HTR-8/SVneo (cell line): ENCODE measurements around the gene SLC1A2.
A peak's percentile ranks its signal among the peaks of the same experiment; 100 is the strongest.

Experiments used
- DNase-seq: peaks from one replicate; pipeline ENCODE4 v3.0.0; 2011; ENCODE audit warnings: low spot score, mixed read lengths; ENCODE audit not compliant: insufficient read length
- FAIRE-seq: peaks from 2 replicates; lab custom pipeline; 2011; peaks lifted over from hg19 to GRCh38; lab: Jason Lieb, UNC

Gene SLC1A2

DNA sequence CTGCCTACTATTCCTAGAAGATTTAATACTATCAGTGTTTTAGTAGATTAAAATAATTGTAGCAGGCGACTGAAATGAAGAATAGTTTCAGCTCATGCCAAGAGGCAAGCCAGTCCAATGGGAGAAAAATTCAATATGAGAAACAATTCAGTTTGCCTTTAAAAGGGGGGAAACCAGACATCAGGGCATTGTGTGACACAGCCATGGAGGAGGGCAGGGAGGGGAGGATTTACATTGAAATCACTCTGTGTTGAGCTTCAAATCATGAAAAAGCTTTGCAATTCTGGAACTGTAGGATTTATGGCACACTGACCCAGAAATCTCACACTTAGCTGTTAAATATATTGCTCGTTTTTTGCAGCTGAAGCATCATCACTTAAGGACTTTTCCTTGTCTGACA, 4.6 kb downstream of the SLC1A2 start:
- FAIRE-seq: no peak

DNA sequence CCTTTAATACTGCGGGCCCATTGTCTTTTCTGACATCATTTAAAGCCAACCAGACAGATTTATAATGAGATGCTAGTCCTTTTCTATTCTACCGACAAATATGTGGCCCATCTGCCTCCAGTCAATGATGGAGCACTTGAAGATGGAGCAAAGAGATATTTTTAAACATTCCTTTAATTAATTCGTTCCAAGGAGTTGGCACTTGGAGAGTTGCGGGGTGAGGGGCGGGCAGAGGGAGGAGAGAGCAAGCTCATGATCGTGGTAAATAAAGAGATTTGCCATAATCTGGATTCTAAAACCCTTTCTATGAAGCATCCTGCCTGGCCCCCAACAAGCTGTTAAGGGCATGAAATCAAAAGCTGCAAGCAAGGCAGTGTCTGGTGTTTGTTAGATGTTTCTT, 5.0 kb downstream of the SLC1A2 start:
- DNase-seq: no peak
- FAIRE-seq: no peak

More for the DNA sequence above, 4.6 kb downstream of the SLC1A2 start:
- no peak for DNase-seq

DNA sequence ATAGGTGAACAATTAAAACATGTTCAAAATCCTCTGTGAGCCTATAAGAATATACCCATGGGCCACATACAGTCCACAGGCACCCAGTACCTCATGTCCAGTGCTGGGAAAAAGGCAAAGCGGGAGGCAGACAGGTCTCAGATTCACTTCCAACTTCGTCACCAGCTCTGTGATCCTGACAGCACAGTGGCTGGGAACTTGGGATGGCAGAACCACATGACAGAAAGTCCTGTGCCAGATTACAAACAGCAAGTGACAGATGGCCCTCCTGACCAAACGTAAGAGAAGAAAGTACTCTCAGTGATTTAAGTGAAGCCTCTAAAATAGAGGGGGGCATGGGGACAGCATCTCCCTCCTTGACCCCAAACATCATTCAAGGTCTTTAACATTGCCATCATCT, 5.8 kb downstream of the SLC1A2 start:
- DNase-seq (no peak), FAIRE-seq (no peak)

DNA sequence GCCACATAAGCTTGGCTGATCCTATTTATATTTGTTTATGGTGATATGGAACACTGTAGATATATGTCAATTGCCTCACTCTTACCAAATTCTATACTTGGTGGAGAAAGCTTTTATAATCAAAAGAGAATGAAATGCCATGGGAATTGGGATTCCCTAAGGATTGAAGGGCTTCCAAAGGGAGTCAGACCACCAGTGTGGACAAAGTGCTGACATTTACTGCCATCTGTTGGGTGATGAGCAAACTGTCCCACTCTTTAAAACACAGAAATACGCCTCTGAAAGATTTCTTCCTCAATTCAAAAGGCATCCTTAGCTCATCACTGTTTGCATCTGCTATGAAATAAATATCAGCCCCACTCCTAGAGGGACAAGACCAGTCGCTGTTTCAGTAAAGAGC, 7.1 kb downstream of the SLC1A2 start:
- FAIRE-seq (no peak), DNase-seq (peak; percentile 34)

DNA sequence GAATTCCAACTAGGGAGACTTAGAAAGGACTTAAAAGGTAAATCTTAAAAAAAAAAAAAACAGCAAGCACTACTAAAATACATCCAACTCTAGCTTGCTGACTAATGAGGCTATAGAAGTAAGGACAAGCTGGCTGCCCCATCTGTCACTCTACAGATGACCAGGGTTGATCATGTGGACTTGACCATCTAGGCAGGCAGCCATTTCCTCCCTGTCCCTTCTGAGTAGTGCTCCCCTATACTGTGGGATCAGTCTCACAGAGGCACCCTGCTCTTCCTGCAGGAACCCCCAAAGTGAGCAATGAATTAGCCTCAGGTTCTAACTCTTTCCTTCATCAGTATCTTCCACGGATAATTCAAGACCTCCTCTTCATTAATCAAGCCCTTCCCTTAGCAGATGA, 12.3 kb downstream of the SLC1A2 start:
- DNase-seq (no peak), FAIRE-seq (no peak)

DNA sequence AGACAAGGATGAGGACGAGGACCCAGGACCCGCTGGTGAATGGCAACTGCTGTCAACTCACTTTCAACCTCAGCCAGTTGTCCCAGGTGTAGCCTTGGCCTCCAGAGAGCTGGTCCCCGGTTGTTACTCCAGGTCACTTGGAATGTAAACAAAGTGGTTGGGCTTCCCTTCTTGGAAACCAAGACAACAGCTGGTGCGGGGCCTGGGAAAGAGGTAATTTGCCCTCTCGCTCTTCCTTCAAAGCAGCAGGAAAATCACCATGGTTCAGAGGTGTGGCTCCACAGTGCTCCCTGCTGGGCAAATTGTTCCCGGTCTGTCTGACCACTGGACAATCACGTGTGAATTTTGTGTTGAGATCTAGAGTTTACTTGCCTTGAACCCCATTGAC, 15.0 kb downstream of the SLC1A2 start:
- FAIRE-seq: no peak
- DNase-seq: peak; percentile 28

DNA sequence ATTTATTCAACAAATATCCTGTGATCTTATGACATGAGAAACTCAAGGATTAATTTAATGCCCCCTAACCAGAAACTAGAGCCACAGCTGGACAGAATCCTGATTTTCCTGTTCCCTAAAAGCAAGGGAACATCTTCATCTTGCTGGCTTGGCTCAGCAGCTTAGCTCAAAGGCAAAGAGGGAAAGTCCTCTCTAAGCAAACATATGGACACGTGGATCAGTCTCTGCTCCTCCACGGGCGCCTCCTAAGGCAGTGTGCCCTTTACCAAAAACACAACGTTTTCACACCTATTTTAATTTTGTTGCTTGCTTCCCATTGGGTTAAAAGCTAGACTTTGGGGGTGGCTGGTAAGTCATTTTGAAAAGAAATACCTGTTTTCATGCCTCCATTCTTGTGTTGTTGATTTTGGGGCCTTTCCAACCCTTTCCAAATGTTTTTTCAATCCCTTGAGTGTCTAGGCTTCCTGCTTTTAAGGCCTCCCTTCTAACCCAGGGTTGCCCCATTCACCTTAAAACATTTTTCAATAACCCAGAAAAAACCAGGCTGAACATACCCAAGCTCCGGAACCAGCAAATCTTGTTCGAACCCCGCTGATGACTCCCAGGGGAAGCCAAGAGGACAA, 15.5 kb downstream of the SLC1A2 start:
- FAIRE-seq: no peak

DNA sequence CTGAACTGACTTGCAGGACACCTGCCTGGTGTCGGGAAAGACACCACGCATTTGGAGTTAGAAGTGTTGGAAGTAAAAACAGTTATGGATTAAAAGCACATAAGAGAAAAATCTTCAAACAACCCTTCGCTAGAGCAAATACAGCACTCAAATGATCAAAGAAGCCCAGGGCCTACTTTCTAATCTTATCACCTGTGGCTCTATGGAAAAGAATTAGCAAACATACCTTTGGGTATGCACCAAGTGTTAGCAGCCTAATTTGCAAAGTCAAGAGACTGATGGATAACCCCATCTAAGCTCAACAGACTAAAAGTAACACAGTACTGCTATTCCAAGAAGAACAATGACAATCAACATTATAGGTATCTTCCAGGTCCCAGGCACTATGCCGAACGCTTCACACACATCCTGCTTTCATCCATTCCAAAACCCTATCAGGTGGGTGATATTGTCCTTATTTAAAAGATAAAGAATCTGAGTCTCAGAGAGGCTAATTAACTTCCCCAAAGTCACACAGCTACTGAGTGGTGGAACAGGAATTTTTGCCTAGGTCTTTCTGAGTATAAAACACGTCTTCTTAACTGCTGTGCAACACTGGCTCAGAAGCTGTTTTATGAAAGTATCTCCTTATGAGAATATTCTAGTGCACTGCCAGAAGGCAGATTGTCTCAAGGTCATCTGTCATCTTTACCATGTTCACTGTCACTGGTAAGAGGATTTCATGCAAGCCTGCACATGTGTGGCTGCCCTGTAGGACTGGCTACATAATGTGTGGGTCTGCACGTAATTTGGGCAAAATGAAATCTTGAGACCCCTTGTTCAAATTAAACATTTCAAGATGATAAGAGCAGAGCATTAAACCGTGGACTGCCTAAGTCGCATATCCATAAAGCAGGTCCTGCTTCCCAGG, 16.4 kb downstream of the SLC1A2 start:
- FAIRE-seq: no peak
- DNase-seq: no peak

More for the DNA sequence above, 15.5 kb downstream of the SLC1A2 start:
- DNase-seq: no peak

DNA sequence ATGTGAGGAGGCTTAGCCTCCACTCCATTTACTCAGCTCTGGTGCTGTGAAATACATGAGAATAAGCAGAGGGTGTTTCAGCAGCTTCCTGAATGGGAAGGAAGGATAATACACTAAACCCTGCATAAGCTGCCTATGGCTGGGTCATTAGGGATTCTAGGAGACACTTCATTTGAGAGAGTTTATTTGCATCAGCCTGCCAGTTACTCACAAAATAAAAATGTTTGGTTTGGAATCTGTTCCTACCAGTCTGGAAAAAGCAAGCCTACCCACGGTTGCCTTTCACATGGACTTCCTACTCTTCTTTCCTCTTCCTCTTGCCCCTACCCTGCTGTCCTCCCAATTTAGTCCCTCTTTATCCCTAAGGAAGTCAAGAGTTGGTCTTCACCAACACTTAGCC, 20.5 kb downstream of the SLC1A2 start:
- FAIRE-seq: no peak
- no peak for DNase-seq

DNA sequence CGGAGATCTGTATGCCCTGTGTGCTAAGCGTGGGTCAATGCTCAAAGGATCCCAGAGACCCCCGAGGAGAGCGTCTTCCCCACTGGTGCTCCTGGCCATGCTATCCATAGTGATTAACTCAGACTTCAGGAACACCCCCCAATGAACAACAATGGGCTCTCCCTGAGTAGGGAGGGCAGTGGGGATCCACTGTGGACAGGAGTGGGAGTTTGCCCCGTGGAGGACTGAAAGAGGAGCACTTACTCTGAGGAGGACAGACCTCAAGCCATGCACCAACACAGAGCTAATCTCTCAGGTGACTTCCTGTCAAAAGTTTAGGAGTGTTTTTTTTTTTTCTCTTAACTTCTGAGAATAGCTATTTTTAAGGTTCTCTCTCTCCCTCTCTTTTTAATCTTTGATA, 24.4 kb downstream of the SLC1A2 start:
- no peak for FAIRE-seq
- DNase-seq: no peak

DNA sequence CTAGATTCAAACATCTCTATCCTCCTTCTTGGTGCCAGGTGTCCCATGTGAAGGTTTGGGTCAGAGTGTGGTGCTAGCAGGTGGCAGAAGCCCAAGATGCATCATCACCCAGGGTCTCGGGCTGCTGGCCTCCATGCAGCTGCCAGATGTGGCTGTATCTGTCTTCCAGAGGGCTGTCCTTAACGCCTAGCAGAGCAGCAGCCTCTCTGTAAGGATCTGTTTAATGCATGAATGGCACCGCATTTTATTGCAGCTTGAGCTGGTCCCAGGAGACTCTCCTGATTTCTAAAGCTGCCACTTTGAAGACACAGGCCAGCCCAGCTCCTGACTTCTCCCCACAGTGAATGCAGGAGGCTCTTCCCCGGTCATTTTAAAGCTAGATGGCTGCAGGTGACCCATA, 26.3 kb downstream of the SLC1A2 start:
- DNase-seq: no peak
- no peak for FAIRE-seq

DNA sequence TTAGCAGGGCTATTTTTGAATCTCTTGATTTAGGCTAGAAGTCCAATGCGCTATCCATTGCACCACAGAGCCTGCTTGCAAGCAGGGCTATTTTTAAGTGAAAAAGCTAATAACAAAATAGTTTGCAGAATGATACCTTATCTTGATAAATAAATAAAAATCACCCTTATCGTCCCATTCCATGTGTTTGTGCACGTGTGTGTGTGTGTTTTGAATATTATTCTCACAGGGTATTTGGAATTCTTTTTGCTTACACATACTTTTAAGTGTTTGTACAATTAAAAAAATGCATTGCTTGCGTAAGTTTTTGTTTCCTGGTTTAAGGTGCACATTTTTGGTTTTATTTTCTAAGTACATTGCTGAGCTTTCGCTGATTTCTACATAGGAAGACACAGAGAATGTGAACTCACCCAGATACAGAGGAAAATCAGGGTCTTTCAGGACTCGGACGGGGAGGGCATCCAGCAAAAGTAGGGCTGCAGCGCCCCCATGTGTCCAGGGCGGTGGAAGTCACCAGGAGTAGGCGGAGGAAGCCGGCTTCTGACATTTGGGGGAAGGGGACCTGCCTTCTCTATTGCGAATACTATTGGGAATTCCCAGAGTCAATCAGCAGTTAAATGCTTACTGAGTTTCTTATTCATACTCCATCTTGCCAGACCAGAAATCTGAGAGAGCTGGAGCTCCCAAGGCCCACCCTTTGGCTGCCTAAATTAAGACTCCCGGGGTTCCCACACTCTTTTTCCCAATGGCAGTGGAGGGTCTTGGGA, 27.3 kb downstream of the SLC1A2 start:
- FAIRE-seq (no peak), DNase-seq (peak; percentile 75)

DNA sequence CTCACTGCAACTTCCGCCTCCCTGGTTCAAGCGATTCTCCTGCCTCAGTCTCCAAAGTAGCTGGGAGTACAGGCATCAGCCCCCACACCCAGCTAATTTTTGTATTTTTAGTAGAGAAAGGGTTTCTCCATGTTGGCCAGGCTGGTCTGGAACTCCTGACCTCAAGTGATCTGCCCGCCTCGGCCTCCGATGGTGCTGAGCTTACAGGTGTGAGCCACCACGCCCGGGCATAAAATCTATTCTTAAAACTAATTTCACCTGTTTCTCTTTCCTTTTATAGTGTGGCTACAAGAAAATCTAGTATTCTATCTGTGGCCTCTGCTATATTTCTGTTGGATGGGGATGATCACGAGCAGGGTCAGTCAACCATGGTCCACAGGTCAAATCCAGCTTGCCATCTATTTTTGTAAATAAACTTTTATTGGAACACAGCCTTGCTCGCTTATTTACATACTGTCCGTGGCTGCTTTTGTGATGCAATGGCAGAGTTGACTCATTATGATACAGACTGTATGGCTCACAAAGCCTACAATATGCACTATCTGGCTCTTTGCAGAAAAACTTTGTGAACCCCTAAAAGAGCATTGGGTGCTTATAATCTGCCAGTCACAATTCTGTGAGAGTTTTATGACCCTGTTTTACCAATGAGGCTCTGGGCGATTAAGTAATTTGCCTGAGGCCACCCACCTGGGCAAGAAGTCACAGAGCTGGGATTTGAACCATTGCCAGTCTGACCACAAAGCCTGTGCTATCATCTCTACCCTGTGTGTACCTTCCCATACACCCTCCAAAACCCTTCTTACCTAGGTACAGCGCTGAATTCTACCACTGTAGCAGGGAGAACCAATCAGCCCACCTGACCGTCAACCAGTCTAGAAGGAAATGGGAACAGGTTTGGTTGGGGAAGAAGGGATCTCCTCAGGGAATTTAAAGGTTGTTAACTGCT, 28.3 kb downstream of the SLC1A2 start:
- peak; percentile 23 for DNase-seq
- no peak for FAIRE-seq

DNA sequence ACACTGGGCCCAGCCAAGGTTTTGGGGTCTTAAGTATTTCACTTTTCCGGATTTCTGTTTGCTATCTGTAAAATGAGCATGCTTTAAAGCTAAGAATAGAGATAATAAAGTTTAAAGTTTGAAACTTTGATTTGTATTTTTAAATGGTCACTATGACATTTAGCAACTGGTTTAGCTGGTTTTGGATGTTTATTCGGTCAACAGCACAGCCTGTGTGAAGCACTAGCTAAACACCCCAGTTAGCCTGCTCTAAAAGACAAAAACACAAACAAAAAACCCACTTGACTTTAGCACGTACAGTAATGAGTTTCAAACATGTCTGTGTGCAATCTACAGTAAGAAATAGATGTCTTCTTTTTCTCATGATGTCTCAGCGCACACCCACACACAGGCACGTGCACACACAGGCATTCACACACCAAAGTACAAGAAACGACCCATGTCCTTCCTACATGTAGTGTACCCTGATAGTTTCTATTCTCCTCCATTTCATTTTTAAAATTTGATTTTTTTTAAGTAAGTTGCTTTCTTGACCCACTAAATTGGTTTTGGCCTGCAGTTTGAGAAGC, 29.4 kb downstream of the SLC1A2 start:
- DNase-seq (no peak), FAIRE-seq (no peak)

DNA sequence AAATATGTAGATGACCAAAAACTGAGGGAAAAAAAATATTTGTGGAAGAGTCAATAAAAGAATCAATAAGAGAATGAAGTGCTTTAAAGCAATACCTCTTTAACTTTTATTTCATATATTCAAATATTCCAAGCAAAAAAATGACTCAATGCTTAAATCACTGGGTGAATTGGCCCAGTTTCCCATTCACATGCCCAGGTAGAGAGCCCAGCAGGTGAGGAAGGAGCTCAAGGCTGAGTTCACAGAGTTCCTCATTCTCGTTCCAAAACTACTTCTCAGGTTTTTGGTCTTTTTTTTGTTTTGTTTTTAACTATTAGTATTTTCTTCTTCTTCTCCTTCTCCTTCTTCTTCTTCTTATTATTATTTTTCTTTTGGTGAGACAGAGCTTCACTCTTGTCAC, 30.2 kb downstream of the SLC1A2 start:
- no peak for FAIRE-seq
- DNase-seq: no peak

DNA sequence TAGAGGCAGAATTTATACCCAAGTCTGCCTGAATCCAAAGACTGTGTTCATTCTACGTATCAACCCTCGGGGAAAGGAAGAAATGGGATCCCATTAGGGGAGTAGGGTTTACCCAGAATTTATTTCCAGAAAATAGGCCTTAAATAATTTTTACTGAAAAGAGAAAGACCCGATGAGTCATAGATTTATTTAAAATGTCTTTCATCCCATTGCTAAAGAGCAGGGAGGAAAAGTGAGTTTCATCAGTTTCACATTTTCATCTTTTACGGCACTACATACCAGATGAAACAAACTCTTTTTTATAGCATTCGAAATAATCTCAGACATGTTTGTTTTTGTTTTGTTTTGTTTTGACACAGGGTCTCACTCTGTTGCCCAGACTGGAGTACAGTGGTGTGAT, 31.3 kb downstream of the SLC1A2 start:
- FAIRE-seq (no peak), DNase-seq (no peak)

DNA sequence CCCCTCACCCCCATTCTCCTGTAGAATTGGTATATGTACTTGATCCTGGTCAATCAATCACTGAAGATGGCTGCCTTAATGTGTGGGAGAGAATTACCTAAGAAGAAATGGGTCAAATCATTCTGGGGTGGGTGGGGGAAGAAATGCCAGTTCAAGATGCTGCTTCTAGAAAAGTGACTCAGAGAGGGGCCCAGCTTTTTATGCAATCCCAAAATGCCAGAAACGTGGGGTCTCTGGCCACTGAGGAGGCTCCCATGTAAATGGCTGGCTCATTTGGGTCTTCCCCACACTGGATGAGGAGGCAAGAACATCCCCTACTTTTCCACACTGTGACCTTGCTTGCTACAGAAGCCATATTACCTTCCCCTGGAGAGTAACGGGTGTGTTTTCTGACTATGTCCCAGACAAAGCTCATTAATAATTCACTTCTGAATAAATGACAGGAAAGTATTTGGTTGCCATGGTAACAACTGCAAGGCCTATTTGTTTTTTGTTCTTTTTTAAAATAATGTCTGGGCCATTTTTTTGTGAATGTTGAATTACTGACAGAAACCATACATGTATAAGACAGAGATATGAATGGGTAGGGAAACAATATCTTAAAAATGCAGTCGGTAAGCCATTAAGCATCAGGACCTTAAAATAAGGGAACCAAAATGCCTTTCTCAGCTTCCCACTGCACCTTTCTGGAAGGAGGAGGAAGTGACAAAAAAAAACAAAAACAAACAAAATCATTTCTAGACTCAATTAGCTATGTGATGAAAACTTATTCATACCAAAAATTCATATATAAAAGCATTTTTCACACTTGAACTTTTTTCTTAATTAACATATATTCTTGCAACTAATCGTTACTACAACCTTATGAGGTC, 32.0 kb downstream of the SLC1A2 start:
- DNase-seq (no peak), FAIRE-seq (no peak)

DNA sequence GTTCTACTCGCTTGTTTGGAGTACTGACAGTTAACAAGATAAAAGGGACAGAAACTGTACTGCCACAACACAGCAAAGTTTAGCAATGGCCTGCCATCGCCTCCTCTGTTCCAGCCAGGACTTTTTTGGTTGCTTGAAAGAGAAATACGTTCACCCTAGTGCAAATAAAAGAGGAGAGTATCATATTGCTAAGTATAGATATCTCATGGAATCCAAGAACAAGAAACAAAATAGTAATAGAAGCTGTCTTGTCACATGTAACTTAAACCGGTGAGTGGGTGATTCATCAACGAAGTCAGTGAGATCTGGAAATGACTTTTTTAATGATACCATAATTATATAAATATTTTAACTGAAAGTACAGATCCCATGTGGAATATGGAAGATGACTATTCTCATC, 35.4 kb downstream of the SLC1A2 start:
- FAIRE-seq: no peak
- no peak for DNase-seq
